ENCODE results near the gene GREM2.

The GREM2 gene

DNA sequence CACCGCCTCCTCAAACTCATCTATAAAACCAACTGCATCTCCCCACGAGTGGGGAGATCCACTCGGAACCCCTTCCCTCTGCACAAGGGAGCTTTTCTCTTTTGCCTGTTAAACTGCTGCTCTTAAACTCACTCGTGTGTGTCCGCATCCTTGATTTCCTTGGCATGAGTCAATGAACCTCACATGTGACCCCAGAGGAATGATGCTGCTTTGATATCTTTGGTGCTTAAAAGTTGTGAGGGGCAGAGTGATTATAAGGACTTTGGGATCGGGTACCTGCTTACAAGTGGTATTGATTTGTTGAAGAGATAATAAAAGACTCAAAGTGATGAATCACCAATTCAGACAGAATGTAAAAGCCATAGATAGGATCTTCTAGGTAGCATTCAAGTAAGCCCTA, 125.3 kb downstream of the GREM2 start:
- no peaks in the 10 kb centered on the region for H3K36me3 Mint-ChIP-seq (ENCODE audit: low read depth)
- H3K9me3 Mint-ChIP-seq: no peaks in the 10 kb centered on the region
- peaks cover 6% of the 10 kb centered on the region for H3K27me3 Mint-ChIP-seq
- no peak overlapping the region for H3K27ac Mint-ChIP-seq
- H3K4me1 Mint-ChIP-seq: no peaks in the 10 kb centered on the region
- no peak for DNase-seq
- ATAC-seq: no peak
- no peak overlapping the region for H3K4me3 Mint-ChIP-seq

DNA sequence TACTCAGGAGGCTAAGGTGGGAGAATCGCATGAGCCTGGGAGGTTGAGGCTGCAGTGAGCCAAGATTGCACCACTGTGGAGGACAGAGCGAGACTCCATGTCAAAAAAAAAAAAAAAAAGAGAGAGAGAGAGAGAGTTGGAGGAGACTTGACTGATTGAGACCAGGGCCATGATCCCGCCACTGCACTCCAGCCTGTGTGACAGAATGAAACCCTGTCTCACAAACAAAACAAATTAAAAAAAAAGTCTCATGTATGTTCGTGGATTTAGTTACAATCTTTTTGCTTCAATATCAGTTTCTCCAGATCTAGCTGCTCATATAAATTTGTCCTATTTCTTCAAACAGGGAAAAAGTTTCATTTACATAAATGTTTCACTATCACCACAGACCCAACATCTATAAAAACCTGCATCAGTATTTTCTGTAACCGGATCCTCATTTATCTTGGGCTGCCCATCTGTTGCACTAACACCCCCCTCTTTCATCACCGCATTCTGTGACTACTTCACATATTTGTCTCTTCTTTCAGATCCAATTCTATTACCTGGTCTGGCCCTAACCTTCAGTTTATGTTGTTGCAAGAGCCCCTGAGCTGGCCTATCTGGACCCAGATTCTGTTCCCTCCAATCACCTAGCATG, 127.0 kb downstream of the GREM2 start:
- Mint-ChIP-seq H3K36me3 (ENCODE audit: low read depth) (no peaks in the 10 kb centered on the region), H3K4me3 (no peak overlapping the region), H3K27ac (no peak overlapping the region), H3K4me1 (no peaks in the 10 kb centered on the region), H3K9me3 (no peaks in the 10 kb centered on the region), H3K27me3 (peaks cover 6% of the 10 kb centered on the region)
- ATAC-seq (no peak), DNase-seq (no peak)

DNA sequence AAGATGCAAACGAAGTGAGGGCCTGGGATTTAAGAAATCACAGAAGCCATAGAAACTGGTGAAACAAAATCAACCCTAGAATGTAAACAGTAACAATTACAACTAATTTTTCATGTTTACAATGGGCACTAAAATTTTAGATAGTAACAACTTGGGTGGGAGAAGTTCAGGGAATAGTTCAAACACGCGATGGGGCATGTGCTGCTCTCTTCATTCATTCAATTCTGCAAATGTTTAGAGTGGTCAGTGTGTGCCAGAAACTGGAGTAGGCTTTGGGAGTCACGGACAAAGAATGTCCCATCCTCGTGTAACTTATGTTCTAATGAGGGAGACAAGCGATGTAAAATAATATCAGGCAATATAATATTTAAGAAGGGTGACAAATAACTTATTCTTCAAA, 133.4 kb downstream of the GREM2 start:
- no peaks in the 10 kb centered on the region for H3K27me3 Mint-ChIP-seq
- no peak overlapping the region for H3K27ac Mint-ChIP-seq
- peaks cover 9% of the 10 kb centered on the region for H3K9me3 Mint-ChIP-seq
- no peak for DNase-seq
- no peak for ATAC-seq
- H3K36me3 Mint-ChIP-seq (ENCODE audit: low read depth): no peaks in the 10 kb centered on the region
- H3K4me3 Mint-ChIP-seq: no peak overlapping the region
- H3K4me1 Mint-ChIP-seq: no peaks in the 10 kb centered on the region

DNA sequence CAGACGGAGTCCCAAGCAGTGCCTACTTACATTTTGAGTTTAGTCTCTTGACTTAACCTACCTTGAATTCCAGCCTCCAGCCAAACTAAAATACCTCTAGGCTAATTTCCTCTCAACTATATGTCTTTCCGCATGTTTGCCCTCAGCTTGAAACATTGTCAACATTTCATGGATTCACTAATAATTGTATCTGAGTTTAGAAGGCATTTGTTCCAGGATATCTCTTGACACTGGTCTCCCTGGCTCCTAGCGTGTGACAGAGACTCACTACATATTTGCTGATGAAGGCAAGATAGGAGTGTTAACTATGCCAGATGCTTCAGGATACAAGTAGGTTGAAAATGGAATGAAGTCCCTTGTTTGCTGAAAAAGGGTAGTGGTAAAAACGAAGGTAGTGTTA, 136.1 kb downstream of the GREM2 start:
- H3K27ac Mint-ChIP-seq: no peak overlapping the region
- DNase-seq (no peak), ATAC-seq (no peak)
- H3K4me1 Mint-ChIP-seq: no peaks in the 10 kb centered on the region
- H3K4me3 Mint-ChIP-seq: no peak overlapping the region
- no peaks in the 10 kb centered on the region for H3K27me3 Mint-ChIP-seq
- no peaks in the 10 kb centered on the region for H3K36me3 Mint-ChIP-seq (ENCODE audit: low read depth)
- peaks cover 9% of the 10 kb centered on the region for H3K9me3 Mint-ChIP-seq

DNA sequence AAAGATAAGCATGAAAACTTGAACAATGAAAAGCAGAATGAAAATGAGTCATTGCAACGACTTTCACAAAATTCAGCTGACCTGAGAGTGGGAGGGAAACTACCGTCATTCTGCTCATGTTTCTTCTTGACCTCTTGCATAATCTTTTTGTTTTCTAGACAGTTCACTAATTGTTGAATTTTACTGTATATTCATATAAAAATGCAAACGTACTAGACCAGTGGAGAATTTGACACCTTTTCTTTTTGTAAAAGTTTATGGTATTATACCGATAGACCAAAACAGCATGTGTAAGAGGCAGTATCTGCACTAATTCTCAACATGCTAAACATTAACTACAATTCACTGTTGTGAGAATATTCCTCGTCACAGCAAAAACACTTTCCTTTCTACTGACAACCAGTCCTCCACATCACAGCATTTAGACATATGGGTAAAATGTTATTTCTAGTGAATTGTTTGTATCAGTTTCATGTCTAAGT, 137.8 kb downstream of the GREM2 start:
- Mint-ChIP-seq H3K27ac (no peak overlapping the region), H3K4me1 (no peaks in the 10 kb centered on the region), H3K9me3 (peaks cover 9% of the 10 kb centered on the region), H3K36me3 (ENCODE audit: low read depth) (no peaks in the 10 kb centered on the region), H3K27me3 (no peaks in the 10 kb centered on the region), H3K4me3 (no peak overlapping the region)
- ATAC-seq (no peak), DNase-seq (no peak)

DNA sequence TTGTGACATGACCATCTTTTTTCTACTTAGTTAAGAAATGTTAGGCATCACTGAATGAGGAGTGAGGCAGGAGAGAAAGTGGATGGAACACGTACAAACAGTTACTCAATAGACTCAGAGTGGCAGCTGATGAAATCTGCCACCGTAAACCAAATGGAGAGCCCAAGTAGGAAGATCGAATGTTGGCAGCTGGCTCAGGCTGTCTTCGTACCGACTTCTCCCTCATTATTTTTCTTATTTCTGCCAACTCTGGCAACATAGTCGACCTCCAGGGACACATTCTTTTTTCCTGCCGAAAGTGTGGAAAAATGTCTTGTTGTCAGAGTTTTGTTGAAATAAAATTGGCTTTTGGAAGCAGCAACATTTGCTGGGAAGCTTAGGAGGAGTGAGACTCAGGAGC, 143.3 kb downstream of the GREM2 start:
- ATAC-seq (no peak), DNase-seq (no peak)
- Mint-ChIP-seq H3K27ac (no peak overlapping the region), H3K36me3 (ENCODE audit: low read depth) (no peaks in the 10 kb centered on the region), H3K4me3 (no peak overlapping the region), H3K9me3 (no peaks in the 10 kb centered on the region), H3K27me3 (no peaks in the 10 kb centered on the region), H3K4me1 (no peaks in the 10 kb centered on the region)

DNA sequence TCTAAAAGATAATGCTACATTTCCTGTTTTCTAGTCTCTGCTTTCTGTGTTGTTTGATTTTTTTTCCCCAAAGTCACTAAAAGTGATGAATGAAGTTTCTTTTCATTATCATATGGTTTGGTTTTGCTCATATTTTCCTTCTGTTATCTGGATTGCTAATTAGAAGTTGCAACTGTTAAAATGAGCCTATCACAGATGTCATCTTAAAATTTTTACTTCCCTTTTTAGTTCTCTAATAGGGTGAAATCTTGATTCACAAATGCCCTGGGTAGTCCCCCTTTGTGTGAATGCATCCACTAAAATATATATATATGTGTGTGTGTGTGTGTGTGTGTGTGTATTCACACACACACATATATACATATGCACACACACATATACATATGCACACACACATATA, 144.1 kb downstream of the GREM2 start:
- Mint-ChIP-seq H3K36me3 (ENCODE audit: low read depth) (no peaks in the 10 kb centered on the region), H3K9me3 (no peaks in the 10 kb centered on the region), H3K4me3 (no peak overlapping the region), H3K27me3 (no peaks in the 10 kb centered on the region), H3K4me1 (no peaks in the 10 kb centered on the region), H3K27ac (no peak overlapping the region)
- ATAC-seq: no peak
- DNase-seq: no peak

DNA sequence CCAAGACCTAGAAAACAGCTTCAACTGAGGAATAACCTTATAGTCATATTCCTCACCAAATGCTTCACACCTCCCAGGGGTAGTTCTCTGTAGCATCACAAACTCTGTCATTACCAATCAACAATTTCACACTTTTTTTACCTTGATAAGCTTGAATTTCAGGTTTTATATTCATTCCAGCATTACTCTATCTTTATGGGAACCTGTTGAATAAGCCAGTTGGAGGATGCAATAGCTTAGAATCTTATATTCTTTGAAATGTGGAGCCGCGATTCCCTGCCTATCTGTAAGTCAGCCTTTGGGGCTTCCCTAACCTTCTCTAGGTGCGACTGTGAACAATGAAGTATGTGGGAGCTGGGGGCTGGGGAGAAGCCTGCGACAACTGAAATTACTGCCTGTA, 145.4 kb downstream of the GREM2 start:
- Mint-ChIP-seq H3K36me3 (ENCODE audit: low read depth) (no peaks in the 10 kb centered on the region), H3K27ac (no peak overlapping the region), H3K27me3 (no peaks in the 10 kb centered on the region), H3K4me3 (no peak overlapping the region), H3K4me1 (no peaks in the 10 kb centered on the region), H3K9me3 (no peaks in the 10 kb centered on the region)
- ATAC-seq (no peak), DNase-seq (no peak)

DNA sequence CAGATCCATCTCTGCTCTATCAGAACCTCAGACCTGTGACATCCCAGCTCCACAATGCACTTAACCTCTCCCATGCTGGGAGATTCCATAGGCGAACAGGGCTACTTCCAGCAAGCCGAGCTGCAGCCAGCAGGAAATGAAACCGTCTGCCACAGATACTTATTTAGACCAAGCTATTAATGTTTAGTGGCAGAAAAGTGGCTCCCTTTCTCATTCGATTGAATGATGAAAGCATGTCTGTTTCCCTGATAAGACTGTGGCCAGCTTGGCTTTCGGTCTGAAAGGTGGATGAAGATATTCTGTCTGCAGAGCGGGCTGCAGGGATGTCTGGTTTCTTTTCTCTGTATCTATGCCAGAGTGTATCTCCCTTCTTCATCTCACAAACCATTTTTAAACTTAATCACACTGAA, 146.4 kb downstream of the GREM2 start:
- no peaks in the 10 kb centered on the region for H3K27me3 Mint-ChIP-seq
- no peaks in the 10 kb centered on the region for H3K9me3 Mint-ChIP-seq
- ATAC-seq (no peak), DNase-seq (no peak)
- no peaks in the 10 kb centered on the region for H3K36me3 Mint-ChIP-seq (ENCODE audit: low read depth)
- no peak overlapping the region for H3K4me3 Mint-ChIP-seq
- H3K4me1 Mint-ChIP-seq: no peaks in the 10 kb centered on the region
- H3K27ac Mint-ChIP-seq: no peak overlapping the region

DNA sequence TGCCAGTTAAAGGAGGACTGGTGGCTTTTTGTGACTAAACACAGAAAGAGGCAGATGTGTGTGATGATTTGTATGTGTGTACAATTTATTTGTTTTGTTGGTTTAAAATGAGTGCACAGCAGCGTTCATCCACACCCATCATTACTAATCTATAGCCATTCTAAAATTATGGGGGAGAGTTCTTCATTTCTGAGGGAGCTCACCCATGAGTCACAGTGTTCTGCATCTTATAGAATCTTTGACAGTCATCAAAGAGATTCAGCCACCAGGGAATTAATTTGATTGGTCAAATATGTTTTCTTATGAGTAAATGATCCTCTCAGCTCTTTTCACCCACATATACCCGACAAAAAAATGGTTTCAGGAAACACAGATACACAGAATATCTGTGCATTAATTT, 147.9 kb downstream of the GREM2 start:
- no peak for ATAC-seq
- DNase-seq: no peak
- Mint-ChIP-seq H3K4me3 (no peak overlapping the region), H3K27ac (no peak overlapping the region), H3K4me1 (no peaks in the 10 kb centered on the region), H3K36me3 (ENCODE audit: low read depth) (no peaks in the 10 kb centered on the region), H3K27me3 (no peaks in the 10 kb centered on the region), H3K9me3 (no peaks in the 10 kb centered on the region)

DNA sequence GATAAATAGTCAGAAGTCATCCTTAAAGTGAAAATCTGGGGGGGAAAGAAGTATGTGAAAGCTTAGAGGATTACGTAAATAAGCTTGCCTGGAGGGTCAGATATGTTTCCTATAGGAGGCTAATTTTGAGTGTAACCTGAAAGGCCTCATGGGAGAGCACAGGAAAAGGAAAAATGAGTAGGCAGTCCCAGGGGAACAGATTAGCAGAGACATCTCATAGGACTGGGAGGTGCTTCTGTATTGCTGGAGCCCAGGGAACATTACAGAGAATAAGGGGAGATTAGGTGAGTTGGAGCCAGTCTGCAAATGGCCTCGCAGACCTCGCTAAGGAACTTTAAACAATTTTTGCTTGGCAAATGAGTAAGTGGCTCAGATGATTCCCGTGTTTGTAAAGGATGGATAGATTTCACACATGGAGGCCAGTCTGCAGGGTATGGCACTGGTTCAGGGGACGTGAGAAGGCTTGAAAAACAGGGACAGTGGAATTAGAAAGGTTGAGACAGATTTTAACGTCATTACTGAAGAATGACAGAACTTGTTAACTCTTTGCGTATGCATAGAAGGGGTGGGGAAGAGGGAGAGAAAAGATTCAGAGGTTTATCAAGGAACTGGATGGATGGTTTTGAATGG, 149.1 kb downstream of the GREM2 start:
- ATAC-seq (no peak), DNase-seq (no peak)
- Mint-ChIP-seq H3K9me3 (no peaks in the 10 kb centered on the region), H3K27ac (no peak overlapping the region), H3K4me3 (no peak overlapping the region), H3K4me1 (no peaks in the 10 kb centered on the region), H3K27me3 (no peaks in the 10 kb centered on the region), H3K36me3 (ENCODE audit: low read depth) (no peaks in the 10 kb centered on the region)

DNA sequence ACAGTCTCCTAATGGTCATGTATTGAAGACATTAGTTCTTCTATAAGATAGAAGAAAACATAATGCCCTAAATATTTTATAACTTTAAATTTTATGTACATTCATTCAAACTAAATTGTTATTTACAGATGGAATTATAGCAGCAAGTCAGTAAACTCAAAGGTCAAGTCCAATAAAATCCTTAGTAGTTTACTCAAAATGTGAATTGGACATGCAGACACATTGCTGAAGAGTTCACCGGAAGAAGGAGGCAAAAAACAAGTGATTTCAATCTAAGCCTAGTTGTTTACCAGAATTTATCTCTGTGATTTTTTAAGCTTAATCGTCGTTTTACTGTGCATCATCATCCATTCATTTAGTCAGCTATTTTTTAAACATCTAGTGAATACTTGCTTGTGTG, 149.7 kb downstream of the GREM2 start:
- DNase-seq: no peak
- Mint-ChIP-seq H3K36me3 (ENCODE audit: low read depth) (no peaks in the 10 kb centered on the region), H3K9me3 (no peaks in the 10 kb centered on the region), H3K27ac (no peak overlapping the region), H3K4me1 (no peaks in the 10 kb centered on the region), H3K27me3 (no peaks in the 10 kb centered on the region), H3K4me3 (no peak overlapping the region)
- no peak for ATAC-seq

DNA sequence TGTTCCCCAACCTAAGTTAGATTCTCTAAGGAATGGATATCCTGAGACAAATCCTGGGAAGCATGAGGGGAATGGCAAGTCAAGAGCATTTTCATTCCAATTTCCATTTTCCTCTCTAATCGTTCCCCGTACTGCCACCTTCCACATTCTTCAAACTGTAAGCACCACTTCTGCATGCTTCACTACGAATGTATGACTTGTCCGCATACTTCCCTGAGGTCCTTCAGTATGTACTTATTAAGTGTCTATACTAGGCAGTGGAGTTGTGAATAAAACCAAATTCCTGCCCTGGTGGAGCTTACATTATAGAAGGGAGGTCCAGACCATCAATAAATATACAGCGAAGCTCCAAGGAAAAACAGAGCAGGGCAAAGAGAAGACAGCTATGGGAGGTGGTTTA, 154.8 kb downstream of the GREM2 start:
- no peaks in the 10 kb centered on the region for H3K4me1 Mint-ChIP-seq
- no peaks in the 10 kb centered on the region for H3K9me3 Mint-ChIP-seq
- peaks cover 1% of the 10 kb centered on the region for H3K27me3 Mint-ChIP-seq
- DNase-seq (no peak), ATAC-seq (no peak)
- no peaks in the 10 kb centered on the region for H3K36me3 Mint-ChIP-seq (ENCODE audit: low read depth)
- H3K27ac Mint-ChIP-seq: no peak overlapping the region
- H3K4me3 Mint-ChIP-seq: no peak overlapping the region

DNA sequence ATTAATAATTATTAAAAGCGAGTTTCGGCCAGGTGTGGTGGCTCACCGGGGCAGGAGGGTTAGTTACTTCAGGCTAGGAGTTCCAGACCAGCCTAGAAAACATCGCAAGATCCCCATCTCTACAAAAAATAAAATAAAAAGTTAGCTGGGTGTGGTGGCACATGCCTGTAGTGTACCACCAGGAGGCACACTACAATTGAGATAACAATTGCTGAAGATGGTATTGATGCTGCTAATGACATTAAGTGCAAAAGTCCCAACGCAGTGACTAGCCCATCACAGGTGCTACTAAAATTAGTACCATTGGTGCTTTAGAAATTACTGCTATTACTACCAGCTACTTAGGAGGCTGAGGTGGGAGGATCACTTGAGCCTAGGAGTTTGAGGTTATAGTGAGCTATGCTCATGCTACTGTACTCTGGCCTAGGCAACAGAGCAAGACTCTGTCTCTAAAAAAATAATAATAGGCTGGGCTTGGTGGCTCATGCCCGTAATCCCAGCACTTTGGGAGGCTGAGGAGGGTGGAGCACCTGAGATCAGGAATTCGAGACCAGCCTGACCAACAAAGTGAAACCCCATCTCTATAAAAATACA, 156.6 kb downstream of the GREM2 start:
- Mint-ChIP-seq H3K27ac (no peak overlapping the region), H3K27me3 (peaks cover 1% of the 10 kb centered on the region), H3K36me3 (ENCODE audit: low read depth) (no peaks in the 10 kb centered on the region), H3K4me3 (no peak overlapping the region), H3K4me1 (no peaks in the 10 kb centered on the region), H3K9me3 (no peaks in the 10 kb centered on the region)
- ATAC-seq (no peak), DNase-seq (no peak)

DNA sequence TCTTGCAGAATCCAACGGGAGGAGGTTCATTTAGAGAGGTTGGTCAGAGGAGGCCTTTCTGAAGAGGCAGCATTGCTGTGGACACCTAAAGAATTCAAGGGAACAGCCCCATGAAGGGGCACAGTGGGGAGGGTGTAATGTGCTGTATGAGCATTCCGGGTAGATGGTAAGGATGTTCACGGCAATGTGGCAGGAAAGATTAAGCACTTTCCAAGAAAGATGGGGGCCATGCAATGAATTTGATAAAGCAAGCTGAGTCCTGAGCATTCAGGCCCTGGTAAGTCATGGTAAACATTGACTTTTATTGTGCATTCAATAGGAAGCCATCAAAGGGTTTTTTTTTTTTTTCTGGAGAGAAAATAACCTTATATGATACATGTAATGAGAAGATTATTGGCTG, 166.6 kb downstream of the GREM2 start:
- Mint-ChIP-seq H3K36me3 (ENCODE audit: low read depth) (no peaks in the 10 kb centered on the region), H3K27ac (no peak overlapping the region), H3K9me3 (no peaks in the 10 kb centered on the region), H3K4me3 (no peak overlapping the region), H3K4me1 (no peaks in the 10 kb centered on the region), H3K27me3 (peaks cover 4% of the 10 kb centered on the region)
- DNase-seq (no peak), ATAC-seq (no peak)
